OCI-LY3 (cell line): ENCODE data around the gene KCNC2.

ENCODE experiments used
- H2AFZ ChIP-seq: fragments of 200-600, 300-600 bp; shearing (Covaris generic); 2 replicates; pipeline ENCODE4 v1.6.0; 2014; ENCODE audit warnings: antibody characterized with exemption, low read depth, low read length
- H3K27ac ChIP-seq: fragments of 200-600, 300-600 bp; sonication (generic); 2 replicates; pipeline ENCODE4 v1.5.1; 2014; ENCODE audit warnings: mild to moderate bottlenecking, low read length, moderate library complexity, mixed read lengths
- H3K27me3 ChIP-seq: fragments of 200-600, 300-600 bp; sonication (generic); 2 replicates; pipeline ENCODE4 v1.6.1; 2014; ENCODE audit warnings: low read depth, low read length, mixed read lengths
- H3K36me3 ChIP-seq: fragments of 200-600, 300-600 bp; sonication (generic); replicated peaks from 2 replicates; pipeline ENCODE3; 2014; ENCODE audit warnings: low read depth, low read length, mixed read lengths
- H3K4me1 ChIP-seq: fragments of 300-600, 200-600 bp; sonication (generic); 2 replicates; pipeline ENCODE4 v1.6.1; 2014; ENCODE audit warnings: low read length, mixed read lengths
- H3K4me2 ChIP-seq: fragments of 200-600, 300-600 bp; sonication (generic); 2 replicates; pipeline ENCODE4 v1.6.1; 2014; ENCODE audit warnings: low read length, mixed read lengths
- H3K4me3 ChIP-seq: fragments of 300-600, 200-600 bp; sonication (generic); 2 replicates; pipeline ENCODE4 v1.5.1; 2014; ENCODE audit warnings: antibody characterized with exemption, mild to moderate bottlenecking, low read length, moderate library complexity
- H3K79me2 ChIP-seq: fragments of 300-600, 200-600 bp; shearing (Covaris generic); 2 replicates; pipeline ENCODE4 v1.6.1; 2014; ENCODE audit warnings: mild to moderate bottlenecking, low read length, mixed read lengths
- H3K9ac ChIP-seq: fragments of 300-600, 200-600 bp; shearing (Covaris generic); 2 replicates; pipeline ENCODE4 v1.6.0; 2014; ENCODE audit warnings: mild to moderate bottlenecking, low read length, moderate library complexity
- H3K9me3 ChIP-seq: fragments of 200-600, 300-600 bp; shearing (Covaris generic); 2 replicates; pipeline ENCODE4 v1.6.1; 2014; ENCODE audit warnings: low read length, mixed read lengths; ENCODE audit not compliant: insufficient read depth
- H4K20me1 ChIP-seq: fragments of 200-600, 300-600 bp; sonication (generic); 2 replicates; pipeline ENCODE4 v1.6.1; 2016; ENCODE audit warnings: low read length, mixed read lengths; ENCODE audit not compliant: insufficient read depth
- EZH2phosphoT487 ChIP-seq: fragments of 200-600 bp; shearing (Covaris generic); IDR thresholded peaks from 2 replicates; pipeline ENCODE4 v1.6.1; 2018; ENCODE audit warnings: antibody characterized with exemption, mixed run types, low read depth
- TF ChIP-seq, protein P1 (sequence below): fragments of 200-600, 300-600 bp; sonication (generic); IDR thresholded peaks from 2 replicates; pipeline ENCODE4 v1.5.1; 2014; ENCODE audit warnings: antibody characterized with exemption, low read length, low read depth

Gene KCNC2

DNA sequence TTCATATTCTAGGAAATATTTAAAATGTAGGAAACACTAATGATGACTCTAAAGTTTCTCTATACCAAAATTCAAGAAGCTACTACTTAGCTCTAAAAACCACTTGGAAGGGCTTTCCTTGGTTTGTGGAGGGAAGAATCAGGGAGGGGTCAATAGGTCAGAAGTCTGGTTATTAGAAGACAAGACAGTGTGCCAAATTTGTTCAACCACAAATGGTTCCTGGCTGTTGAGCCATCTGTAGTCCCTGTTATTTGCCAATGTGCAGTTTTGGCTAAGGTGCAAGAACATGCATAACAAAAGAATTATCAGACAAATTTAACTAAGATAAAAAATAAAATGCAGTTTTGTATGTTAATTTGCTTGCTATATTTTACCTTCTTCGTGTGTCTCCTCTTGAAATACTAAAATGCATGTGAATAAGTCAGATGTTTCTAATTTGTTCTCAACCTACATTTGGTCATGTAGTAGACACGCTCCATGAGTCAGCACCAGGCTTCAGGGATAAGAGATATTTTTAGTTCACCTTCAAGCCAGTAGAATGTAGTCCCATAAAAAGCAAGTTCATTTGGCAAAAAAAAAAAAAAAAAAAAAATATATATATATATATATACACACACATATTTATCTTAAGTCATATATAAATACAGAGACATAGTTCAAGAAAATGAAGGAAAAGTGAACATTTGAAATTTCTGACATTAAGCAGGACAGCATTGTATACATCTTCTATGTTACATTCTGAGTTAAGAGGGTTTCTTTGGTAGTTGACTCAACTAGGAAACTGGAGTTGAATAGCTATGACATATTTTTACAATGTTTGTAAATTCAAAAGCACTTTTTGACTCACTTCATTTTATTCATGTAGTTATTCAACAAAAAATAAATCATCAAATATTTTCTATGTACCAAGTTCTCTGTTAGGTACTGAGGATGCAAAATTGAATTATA, 123.3 kb downstream of the KCNC2 start:
- Histone ChIP-seq H3K36me3 (no peaks in the 10 kb centered on the region), H3K9me3 (no peaks in the 10 kb centered on the region), H2AFZ (no peak overlapping the region), H3K27me3 (no peaks in the 10 kb centered on the region), H3K79me2 (no peaks in the 10 kb centered on the region), H3K4me3 (no peak overlapping the region), H3K4me2 (no peak overlapping the region), H3K9ac (no peak overlapping the region), H4K20me1 (no peaks in the 10 kb centered on the region), H3K27ac (no peak overlapping the region), H3K4me1 (no peaks in the 10 kb centered on the region)
- TF ChIP-seq, protein P1, sequence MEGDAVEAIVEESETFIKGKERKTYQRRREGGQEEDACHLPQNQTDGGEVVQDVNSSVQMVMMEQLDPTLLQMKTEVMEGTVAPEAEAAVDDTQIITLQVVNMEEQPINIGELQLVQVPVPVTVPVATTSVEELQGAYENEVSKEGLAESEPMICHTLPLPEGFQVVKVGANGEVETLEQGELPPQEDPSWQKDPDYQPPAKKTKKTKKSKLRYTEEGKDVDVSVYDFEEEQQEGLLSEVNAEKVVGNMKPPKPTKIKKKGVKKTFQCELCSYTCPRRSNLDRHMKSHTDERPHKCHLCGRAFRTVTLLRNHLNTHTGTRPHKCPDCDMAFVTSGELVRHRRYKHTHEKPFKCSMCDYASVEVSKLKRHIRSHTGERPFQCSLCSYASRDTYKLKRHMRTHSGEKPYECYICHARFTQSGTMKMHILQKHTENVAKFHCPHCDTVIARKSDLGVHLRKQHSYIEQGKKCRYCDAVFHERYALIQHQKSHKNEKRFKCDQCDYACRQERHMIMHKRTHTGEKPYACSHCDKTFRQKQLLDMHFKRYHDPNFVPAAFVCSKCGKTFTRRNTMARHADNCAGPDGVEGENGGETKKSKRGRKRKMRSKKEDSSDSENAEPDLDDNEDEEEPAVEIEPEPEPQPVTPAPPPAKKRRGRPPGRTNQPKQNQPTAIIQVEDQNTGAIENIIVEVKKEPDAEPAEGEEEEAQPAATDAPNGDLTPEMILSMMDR: no peak
- no peak for TF ChIP-seq EZH2phosphoT487

- Histone ChIP-seq H2AFZ (no peak overlapping the region), H3K4me3 (no peak overlapping the region), H3K79me2 (no peaks in the 10 kb centered on the region), H3K9ac (no peak overlapping the region), H3K4me1 (no peaks in the 10 kb centered on the region), H3K36me3 (no peaks in the 10 kb centered on the region), H3K4me2 (no peak overlapping the region), H3K27me3 (no peaks in the 10 kb centered on the region), H4K20me1 (no peaks in the 10 kb centered on the region), H3K27ac (no peak overlapping the region), H3K9me3 (no peaks in the 10 kb centered on the region)
- TF ChIP-seq, protein P1: no peak
- no peak for TF ChIP-seq EZH2phosphoT487
Measured at GRCh38 chr12:75081305-75081704, 128.3 kb downstream of the KCNC2 start.

- no peaks in the 10 kb centered on the region for H3K36me3 ChIP-seq
- no peaks in the 10 kb centered on the region for H3K79me2 ChIP-seq
- no peak overlapping the region for H3K4me2 ChIP-seq
- no peaks in the 10 kb centered on the region for H4K20me1 ChIP-seq
- H3K9ac ChIP-seq: no peak overlapping the region
- no peak overlapping the region for H3K4me3 ChIP-seq
- H3K9me3 ChIP-seq: no peaks in the 10 kb centered on the region
- H2AFZ ChIP-seq: no peak overlapping the region; the same call in 1 of the 2 replicates
- no peaks in the 10 kb centered on the region for H3K27me3 ChIP-seq
- H3K27ac ChIP-seq: no peak overlapping the region
- TF ChIP-seq EZH2phosphoT487: no peak
- TF ChIP-seq, protein P1: no peak
- no peaks in the 10 kb centered on the region for H3K4me1 ChIP-seq
Measured at GRCh38 chr12:75080582-75080981, 129.1 kb downstream of the KCNC2 start.

GRCh38 chr12:75065482-75065881, 144.2 kb downstream of the KCNC2 start:
- Histone ChIP-seq H3K27ac (no peak overlapping the region), H3K27me3 (no peaks in the 10 kb centered on the region), H3K4me1 (no peaks in the 10 kb centered on the region), H3K36me3 (no peaks in the 10 kb centered on the region), H3K9ac (no peak overlapping the region), H3K9me3 (no peaks in the 10 kb centered on the region), H3K4me2 (no peak overlapping the region), H2AFZ (no peak overlapping the region), H4K20me1 (no peaks in the 10 kb centered on the region), H3K4me3 (no peak overlapping the region), H3K79me2 (no peaks in the 10 kb centered on the region)
- TF ChIP-seq, protein P1: no peak
- no peak for TF ChIP-seq EZH2phosphoT487
